ENCODE results near the gene PRPSAP1.

DNA sequence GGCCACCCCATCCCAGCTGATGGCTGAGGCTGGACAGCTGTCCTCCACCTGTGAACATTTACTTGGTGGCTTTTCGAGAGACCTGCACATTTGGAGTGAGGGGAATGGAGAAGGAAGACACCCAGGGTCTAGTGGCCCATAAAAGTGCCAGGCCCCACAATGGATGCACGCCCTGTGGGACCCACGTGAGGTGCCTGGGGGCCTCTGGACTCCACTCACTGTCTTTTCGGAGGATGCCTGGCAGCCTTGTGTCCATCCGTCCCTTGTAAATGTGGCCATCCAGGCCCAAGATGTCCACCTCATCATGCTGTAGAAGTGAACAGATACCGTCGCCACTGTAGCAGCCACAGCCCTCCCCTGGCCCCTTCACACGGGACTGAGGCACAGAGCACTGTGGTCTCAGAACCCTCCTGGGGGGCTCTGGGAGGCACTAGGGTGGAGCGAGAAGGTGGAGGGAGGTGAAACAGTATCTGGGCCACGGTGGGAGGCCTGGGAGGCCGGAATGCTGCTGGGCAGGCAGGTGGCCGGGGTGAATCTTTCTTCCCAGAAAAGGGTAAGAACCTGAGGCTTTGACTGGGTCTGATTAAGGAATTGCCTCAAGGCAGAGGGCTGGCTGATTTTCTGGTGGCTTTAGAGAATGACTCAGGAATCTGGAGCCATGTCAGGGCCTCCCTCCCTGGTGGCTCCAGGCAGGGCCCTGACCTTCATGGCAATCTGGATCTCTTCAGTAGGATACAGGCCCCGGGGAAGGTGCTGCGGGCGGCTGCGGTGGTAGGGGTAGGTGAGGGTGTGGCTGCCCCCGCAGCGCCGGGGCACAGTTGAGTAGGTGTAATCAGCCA is 77.0 kb downstream of the PRPSAP1 start:
- TF ChIP-seq, protein P1, sequence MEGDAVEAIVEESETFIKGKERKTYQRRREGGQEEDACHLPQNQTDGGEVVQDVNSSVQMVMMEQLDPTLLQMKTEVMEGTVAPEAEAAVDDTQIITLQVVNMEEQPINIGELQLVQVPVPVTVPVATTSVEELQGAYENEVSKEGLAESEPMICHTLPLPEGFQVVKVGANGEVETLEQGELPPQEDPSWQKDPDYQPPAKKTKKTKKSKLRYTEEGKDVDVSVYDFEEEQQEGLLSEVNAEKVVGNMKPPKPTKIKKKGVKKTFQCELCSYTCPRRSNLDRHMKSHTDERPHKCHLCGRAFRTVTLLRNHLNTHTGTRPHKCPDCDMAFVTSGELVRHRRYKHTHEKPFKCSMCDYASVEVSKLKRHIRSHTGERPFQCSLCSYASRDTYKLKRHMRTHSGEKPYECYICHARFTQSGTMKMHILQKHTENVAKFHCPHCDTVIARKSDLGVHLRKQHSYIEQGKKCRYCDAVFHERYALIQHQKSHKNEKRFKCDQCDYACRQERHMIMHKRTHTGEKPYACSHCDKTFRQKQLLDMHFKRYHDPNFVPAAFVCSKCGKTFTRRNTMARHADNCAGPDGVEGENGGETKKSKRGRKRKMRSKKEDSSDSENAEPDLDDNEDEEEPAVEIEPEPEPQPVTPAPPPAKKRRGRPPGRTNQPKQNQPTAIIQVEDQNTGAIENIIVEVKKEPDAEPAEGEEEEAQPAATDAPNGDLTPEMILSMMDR (IDR thresholded peaks at IDR 0.05): no peak
- TF ChIP-seq POLR2A (IDR thresholded peaks at IDR 0.05): no peak
- TF ChIP-seq POLR2AphosphoS5 (IDR thresholded peaks at IDR 0.05): no peak
